Keratinocyte (primary cell): ENCODE results near the gene CDKAL1. TPM values are rescaled to one million over a fixed set of nuclear protein-coding genes. Genes with fewer than 3 reads are reported as not detected.

Experiments used
- DNase-seq: peaks from one replicate; pipeline ENCODE4 v3.0.0-alpha.2; 2011; ENCODE audit warnings: low read depth, missing footprints, low spot score
- FAIRE-seq: peaks from 2 replicates; lab custom pipeline; 2011; peaks lifted over from hg19 to GRCh38; lab: Jason Lieb, UNC
- H2AFZ ChIP-seq: 2 replicates; pipeline ENCODE4 v1.6.0; 2012; ENCODE audit warnings: low read length, control low read depth, inconsistent platforms; ENCODE audit not compliant: control insufficient read depth
- H3K27ac ChIP-seq: 2 replicates; pipeline ENCODE4 v1.5.1; 2011; ENCODE audit warnings: low read length; ENCODE audit not compliant: control insufficient read depth, insufficient read depth
- H3K27me3 ChIP-seq: 3 replicates; pipeline ENCODE4 v1.6.0; 2011; ENCODE audit warnings: low read length; ENCODE audit not compliant: control insufficient read depth, insufficient read depth; ENCODE audit errors: extremely low read depth
- H3K36me3 ChIP-seq, 2 experiments: 2 replicates in 1 of 2; 3 replicates in 1 of 2; pipeline ENCODE4 v1.5.1; 2011; ENCODE audit warnings: low read length in 2 of 2, mild to moderate bottlenecking in 1 of 2; ENCODE audit not compliant: control insufficient read depth in 2 of 2, insufficient read depth in 2 of 2; ENCODE audit errors: extremely low read depth in 1 of 2
- H3K4me1 ChIP-seq: 3 replicates; pipeline ENCODE4 v1.5.1; 2011; ENCODE audit warnings: low read length; ENCODE audit not compliant: control insufficient read depth, insufficient read depth; ENCODE audit errors: extremely low read depth
- H3K4me2 ChIP-seq: 3 replicates; pipeline ENCODE4 v1.6.0; 2011; ENCODE audit warnings: low read depth, low read length; ENCODE audit not compliant: control insufficient read depth, insufficient read depth; ENCODE audit errors: extremely low read depth
- H3K4me3 ChIP-seq, 3 experiments: fragments of 200-600 bp in 1 of 3; sonication (generic) in 1 of 3; 2 replicates in 2 of 3; 3 replicates in 1 of 3; pipeline ENCODE4 v1.5.1; 2011 to 2016; ENCODE audit warnings: low read length in 3 of 3, mild to moderate bottlenecking in 3 of 3, control low read depth in 2 of 3, inconsistent platforms in 1 of 3, low read depth in 1 of 3, mixed read lengths in 1 of 3, mixed run types in 1 of 3, moderate library complexity in 1 of 3; ENCODE audit not compliant: control insufficient read depth in 2 of 3, insufficient read depth in 2 of 3; ENCODE audit errors: extremely low read depth in 1 of 3
- H3K79me2 ChIP-seq: 2 replicates; pipeline ENCODE4 v1.6.0; 2012; ENCODE audit warnings: low read length; ENCODE audit not compliant: control insufficient read depth, insufficient read depth
- H3K9ac ChIP-seq: 3 replicates; pipeline ENCODE4 v1.6.0; 2011; ENCODE audit warnings: low read length; ENCODE audit not compliant: control insufficient read depth, insufficient read depth; ENCODE audit errors: extremely low read depth
- H3K9me1 ChIP-seq: 3 replicates; pipeline ENCODE4 v1.6.0; 2011; ENCODE audit warnings: low read length; ENCODE audit not compliant: control insufficient read depth, insufficient read depth; ENCODE audit errors: extremely low read depth
- H3K9me3 ChIP-seq: 2 replicates; pipeline ENCODE4 v1.5.1; 2012; ENCODE audit warnings: low read depth, low read length; ENCODE audit not compliant: control insufficient read depth
- H4K20me1 ChIP-seq: 3 replicates; pipeline ENCODE4 v1.6.0; 2011; ENCODE audit warnings: low read length; ENCODE audit not compliant: control insufficient read depth, insufficient read depth; ENCODE audit errors: extremely low read depth
- CTCF ChIP-seq, 3 experiments: IDR thresholded peaks in 1 of 3; conservative IDR thresholded peaks in 1 of 3; optimal IDR thresholded peaks in 1 of 3; 2 replicates in 2 of 3; 3 replicates in 1 of 3; pipeline versions ENCODE3 to v1.5.1; 2011; ENCODE audit warnings: low read length in 3 of 3, mild to moderate bottlenecking in 3 of 3, moderate library complexity in 2 of 3, control low read depth in 1 of 3, inconsistent platforms in 1 of 3; ENCODE audit not compliant: insufficient read depth in 2 of 3; ENCODE audit errors: extremely low read depth in 1 of 3
- EZH2 ChIP-seq: IDR thresholded peaks from one replicate; pipeline ENCODE4 v1.6.1; 2012; ENCODE audit warnings: inconsistent platforms, mild to moderate bottlenecking, low read length, moderate library complexity
- dilution Hi-C: fragments of 300-500 bp; cut with MboI; formaldehyde crosslinking; loops from one replicate; pipeline ENCODE4 v1.7.0; 2020; ENCODE audit warnings: low sequenced_read_pairs; ENCODE audit not compliant: extremely low pct_ligation_motif_present
- polyA plus RNA-seq, 5 experiments: library from polyadenylated mRNA; depleted of rRNA in 3 of 5; stranded (reverse) in 3 of 5; stranded (forward) in 1 of 5; unstranded in 1 of 5; fragments of >200 nt; gene quantifications; 1 replicate in 1 of 5; 2 replicates in 3 of 5; 3 replicates in 1 of 5; pipeline versions ENCODE4 v1.2.1 to v1.2.3, GENCODE V29; 2011 to 2012; ENCODE audit warnings: missing spikeins in 2 of 5, low read depth in 1 of 5, low replicate concordance in 1 of 5

Gene CDKAL1
- polyA plus RNA-seq, 1 donor (not counting 4 experiments of a cell fraction or from before 2014, with no cell fraction given): 5.6 TPM

GRCh38 chr6:20947977-20948376 lies 413.7 kb downstream of the CDKAL1 start:
- H3K9me3 ChIP-seq: no peaks in the 10 kb centered on the region
- H2AFZ ChIP-seq: no peak overlapping the region
- H3K9ac ChIP-seq: no peak overlapping the region
- H3K4me2 ChIP-seq: no peak overlapping the region
- no peaks in the 10 kb centered on the region for H4K20me1 ChIP-seq
- H3K27me3 ChIP-seq: no peaks in the 10 kb centered on the region
- no peak overlapping the region for H3K4me3 ChIP-seq
- peaks cover 14% of the 10 kb centered on the region for H3K4me1 ChIP-seq
- DNase-seq (no peak), FAIRE-seq (no peak)
- no peaks in the 10 kb centered on the region for H3K79me2 ChIP-seq
- TF ChIP-seq EZH2 (no peak), CTCF (optimal IDR thresholded peaks at IDR 0.05 in 1 of 3, IDR thresholded peaks at IDR 0.05 in 1 of 3, conservative IDR thresholded peaks at IDR 0.05 in 1 of 3; ENCODE audit: extremely low read depth in 1 of 3, insufficient read depth in 2 of 3, low read length in 3 of 3) (no peak)
- no peaks in the 10 kb centered on the region for H3K36me3 ChIP-seq
- no peak overlapping the region for H3K27ac ChIP-seq
- no peaks in the 10 kb centered on the region for H3K9me1 ChIP-seq
- dilution Hi-C loops: no loop called here

GRCh38 chr6:20948556-20948955 lies 414.3 kb downstream of the CDKAL1 start:
- H3K9me1 ChIP-seq: no peaks in the 10 kb centered on the region
- H3K4me2 ChIP-seq: no peak overlapping the region
- dilution Hi-C loops: no loop called here
- H3K9ac ChIP-seq: no peak overlapping the region
- no peaks in the 10 kb centered on the region for H3K9me3 ChIP-seq
- no peak overlapping the region for H3K27ac ChIP-seq
- no peaks in the 10 kb centered on the region for H3K36me3 ChIP-seq
- H3K79me2 ChIP-seq: no peaks in the 10 kb centered on the region
- FAIRE-seq (no peak), DNase-seq (no peak)
- no peak for TF ChIP-seq EZH2
- no peak for TF ChIP-seq CTCF (optimal IDR thresholded peaks at IDR 0.05 in 1 of 3, IDR thresholded peaks at IDR 0.05 in 1 of 3, conservative IDR thresholded peaks at IDR 0.05 in 1 of 3; ENCODE audit: extremely low read depth in 1 of 3, insufficient read depth in 2 of 3, low read length in 3 of 3)
- H2AFZ ChIP-seq: no peak overlapping the region
- no peaks in the 10 kb centered on the region for H3K27me3 ChIP-seq
- H4K20me1 ChIP-seq: no peaks in the 10 kb centered on the region
- H3K4me3 ChIP-seq: no peak overlapping the region
- peaks cover 15% of the 10 kb centered on the region for H3K4me1 ChIP-seq
